Measurements from ENCODE around the gene YPEL3. TPM values are rescaled to one million over a fixed set of nuclear protein-coding genes. Genes with fewer than 3 reads are reported as not detected.
A peak's percentile ranks its signal among the peaks of the same experiment; 100 is the strongest.

Gene YPEL3
- total RNA-seq, 4 donors from 2014 or later, result 72.7 to 222 (median 154) TPM

DNA sequence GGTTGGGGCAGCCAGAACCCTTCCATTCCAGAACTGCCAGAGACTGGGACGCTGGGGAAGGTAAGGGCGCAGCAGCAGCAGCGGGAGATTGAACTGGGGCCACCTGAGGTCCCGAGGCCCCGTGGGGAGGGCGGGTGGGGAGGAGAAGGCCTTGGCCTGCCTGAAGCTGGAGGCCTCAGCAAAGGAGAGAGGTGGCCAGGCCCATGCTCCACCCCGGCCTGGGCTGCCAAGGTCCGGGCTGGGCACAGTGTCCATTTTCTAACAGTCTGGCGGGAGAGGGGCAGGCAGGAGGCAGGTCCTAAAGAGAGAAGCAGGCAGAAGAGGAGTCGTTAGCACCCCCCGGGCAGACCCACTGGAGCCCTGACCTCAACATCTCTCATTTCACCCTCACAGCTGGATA, 18.4 kb upstream of the YPEL3 start:
- H3K4me1 ChIP-seq, result peaks cover 6 to 10% (median 8%) of the 10 kb centered on the region in 4 donors
- H3K9me3 ChIP-seq, result no peaks in the 10 kb centered on the region
- no peak overlapping the region for H3K27ac ChIP-seq (replicated peaks in 1 of 4)
- H3K36me3 ChIP-seq, result peaks cover 31 to 100% (median 95%) of the 10 kb centered on the region in 4 donors
- no peak for DNase-seq (ENCODE audit: extremely low spot score)
- no peaks in the 10 kb centered on the region for H3K27me3 ChIP-seq
- no peak for TF ChIP-seq POLR2AphosphoS5 (IDR thresholded peaks at IDR 0.05)
- TF ChIP-seq, protein P1, sequence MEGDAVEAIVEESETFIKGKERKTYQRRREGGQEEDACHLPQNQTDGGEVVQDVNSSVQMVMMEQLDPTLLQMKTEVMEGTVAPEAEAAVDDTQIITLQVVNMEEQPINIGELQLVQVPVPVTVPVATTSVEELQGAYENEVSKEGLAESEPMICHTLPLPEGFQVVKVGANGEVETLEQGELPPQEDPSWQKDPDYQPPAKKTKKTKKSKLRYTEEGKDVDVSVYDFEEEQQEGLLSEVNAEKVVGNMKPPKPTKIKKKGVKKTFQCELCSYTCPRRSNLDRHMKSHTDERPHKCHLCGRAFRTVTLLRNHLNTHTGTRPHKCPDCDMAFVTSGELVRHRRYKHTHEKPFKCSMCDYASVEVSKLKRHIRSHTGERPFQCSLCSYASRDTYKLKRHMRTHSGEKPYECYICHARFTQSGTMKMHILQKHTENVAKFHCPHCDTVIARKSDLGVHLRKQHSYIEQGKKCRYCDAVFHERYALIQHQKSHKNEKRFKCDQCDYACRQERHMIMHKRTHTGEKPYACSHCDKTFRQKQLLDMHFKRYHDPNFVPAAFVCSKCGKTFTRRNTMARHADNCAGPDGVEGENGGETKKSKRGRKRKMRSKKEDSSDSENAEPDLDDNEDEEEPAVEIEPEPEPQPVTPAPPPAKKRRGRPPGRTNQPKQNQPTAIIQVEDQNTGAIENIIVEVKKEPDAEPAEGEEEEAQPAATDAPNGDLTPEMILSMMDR (IDR thresholded peaks at IDR 0.05), result no peak
- no peak for TF ChIP-seq EP300 (IDR thresholded peaks at IDR 0.05)
- TF ChIP-seq POLR2A (IDR thresholded peaks at IDR 0.05; ENCODE audit: low read depth), result no peak
- intact Hi-C loops (cut with DNase I), result no loop called here
- H3K4me3 ChIP-seq, result no peak overlapping the region
- 86% methylated on average over 10 of the region's 11 CpGs for WGBS

DNA sequence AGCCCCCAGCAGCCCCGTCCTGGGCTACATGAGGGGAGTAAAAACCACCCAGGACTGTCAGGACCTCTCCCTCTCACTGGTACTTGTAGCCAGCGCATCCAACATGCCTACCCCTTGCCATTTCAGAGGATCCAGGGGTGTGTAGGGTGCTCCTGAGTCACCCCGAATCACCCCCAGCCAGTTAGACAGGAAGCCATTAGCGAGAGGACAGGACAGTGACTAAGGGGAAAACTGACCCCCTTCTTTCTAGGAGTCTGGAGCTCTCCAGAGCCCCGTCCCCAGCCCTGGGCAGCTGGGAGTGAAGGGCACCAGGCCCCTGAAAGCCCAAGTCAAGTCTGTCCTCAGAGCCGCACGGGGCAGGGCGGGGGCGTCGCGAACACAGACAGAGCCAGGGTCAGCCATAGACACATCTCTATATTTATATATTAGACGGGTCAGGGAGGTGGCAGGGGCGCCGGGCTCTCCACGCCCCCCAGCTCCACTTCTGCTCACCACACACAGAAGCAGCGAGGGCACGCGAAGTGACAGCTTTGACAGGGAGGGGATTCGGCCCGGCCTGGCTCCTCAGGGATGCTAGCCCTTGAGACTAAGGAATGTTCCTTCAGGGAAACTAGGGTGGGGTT, 17.8 kb upstream of the YPEL3 start:
- peak overlapping the region in 1 of 4 donors; percentile 12 for H3K27ac ChIP-seq (replicated peaks in 1 of 4)
- no peaks in the 10 kb centered on the region for H3K9me3 ChIP-seq
- no peak for DNase-seq (ENCODE audit: extremely low spot score)
- no peak overlapping the region for H3K4me3 ChIP-seq
- peaks cover 6 to 10% (median 8%) of the 10 kb centered on the region in 4 donors for H3K4me1 ChIP-seq
- intact Hi-C loops (cut with DNase I), result no loop called here
- TF ChIP-seq EP300 (IDR thresholded peaks at IDR 0.05), result no peak
- no peak for TF ChIP-seq POLR2AphosphoS5 (IDR thresholded peaks at IDR 0.05)
- TF ChIP-seq, protein P1 (IDR thresholded peaks at IDR 0.05), result no peak
- TF ChIP-seq POLR2A (IDR thresholded peaks at IDR 0.05; ENCODE audit: low read depth), result no peak
- WGBS, result 91% methylated on average over 5 of the region's 20 CpGs
- H3K36me3 ChIP-seq, result peaks cover 30 to 100% (median 94%) of the 10 kb centered on the region in 4 donors
- H3K27me3 ChIP-seq, result no peaks in the 10 kb centered on the region

DNA sequence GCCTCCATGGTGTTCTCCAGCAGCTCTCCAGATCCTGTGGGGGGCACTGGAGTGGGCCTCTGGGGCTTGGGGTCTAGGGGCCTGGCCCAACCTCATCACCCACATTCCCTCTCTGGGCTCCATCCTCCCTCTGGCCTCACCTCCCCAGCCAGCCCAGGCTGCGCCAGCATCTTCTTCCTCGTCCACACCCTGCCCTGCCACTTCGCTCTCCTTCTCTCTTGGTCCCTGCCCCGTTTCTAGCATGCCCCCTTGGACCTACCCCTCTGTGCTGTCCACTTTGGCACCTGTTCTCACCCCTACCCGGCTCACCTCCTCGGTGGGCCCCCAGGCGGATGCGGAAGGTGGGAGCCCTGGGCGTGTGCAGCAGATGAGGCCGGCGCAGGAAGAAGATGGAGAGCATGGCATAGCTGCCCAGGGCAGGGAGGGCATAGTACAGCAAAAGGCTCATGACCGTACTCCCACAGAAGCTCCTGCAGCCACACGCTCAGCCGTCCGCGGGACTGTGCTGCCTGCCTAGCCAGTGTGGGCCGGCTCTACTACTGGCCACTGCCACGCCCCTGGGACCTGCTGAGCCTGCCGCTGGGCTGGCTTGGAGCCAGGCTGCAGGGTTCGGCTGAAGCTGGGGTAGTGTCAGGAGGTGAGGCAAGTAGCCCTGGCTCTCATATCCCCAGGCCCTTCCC, 17.2 kb upstream of the YPEL3 start, which contains the start of gene GDPD3:
TSS of gene GDPD3 (minus strand) at position 507 of the 680 bp plus-strand sequence. CDS start at position 448, 59 bp downstream.
- DNase-seq (ENCODE audit: extremely low spot score), result no peak
- peaks cover 25 to 100% (median 92%) of the 10 kb centered on the region in 4 donors for H3K36me3 ChIP-seq

DNA sequence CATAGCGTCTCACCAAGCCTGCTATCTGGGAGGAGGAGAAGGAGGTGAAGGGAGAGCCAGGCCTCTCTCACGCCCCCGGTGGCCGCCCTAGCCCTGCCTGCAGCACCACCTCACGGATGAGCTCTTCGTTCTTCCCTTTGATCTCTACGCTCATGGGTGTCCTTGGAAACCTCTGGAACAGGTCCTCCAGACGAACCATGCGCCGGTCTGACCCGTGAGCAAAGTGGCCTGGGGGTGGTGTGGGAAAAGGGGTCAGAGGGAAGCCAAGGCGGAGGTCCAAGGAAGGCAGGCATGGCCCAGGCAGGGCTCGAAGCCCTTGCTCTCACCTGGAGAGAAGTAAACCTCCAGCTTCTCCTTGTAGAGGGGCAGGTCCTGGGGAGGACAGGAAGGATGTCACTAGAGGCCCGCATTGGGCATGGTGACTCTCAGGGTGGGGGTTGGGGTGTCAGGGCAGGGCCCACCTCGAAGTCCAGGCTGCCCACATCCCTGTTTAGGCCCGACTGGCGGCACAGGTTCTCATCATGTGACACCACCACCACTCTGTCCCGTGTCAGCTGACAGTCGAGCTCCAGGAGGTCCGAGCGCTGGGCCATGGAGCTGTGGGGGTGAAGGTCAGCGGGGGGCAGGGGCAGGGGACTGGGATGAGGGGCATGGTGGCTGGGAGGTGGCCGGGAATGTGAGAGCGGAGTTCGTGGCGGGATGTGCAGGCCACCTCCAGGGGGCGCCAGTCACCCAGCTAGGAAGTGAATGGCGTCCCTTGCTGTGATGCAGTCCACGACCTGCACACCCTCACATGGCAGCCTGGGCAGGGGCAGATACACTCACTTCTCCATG, 16.4 kb upstream of the YPEL3 start:
- Histone ChIP-seq H3K27ac (replicated peaks in 1 of 4) (no peak overlapping the region), H3K36me3 (peaks cover 27 to 100% (median 92%) of the 10 kb centered on the region in 4 donors), H3K27me3 (no peaks in the 10 kb centered on the region), H3K9me3 (no peaks in the 10 kb centered on the region), H3K4me3 (no peak overlapping the region), H3K4me1 (peaks cover 6 to 10% (median 8%) of the 10 kb centered on the region in 4 donors)
- intact Hi-C loops (cut with DNase I), result no loop called here
- 84% methylated on average over 24 of the region's 29 CpGs for WGBS
- no peak for DNase-seq (ENCODE audit: extremely low spot score)
- no peak for TF ChIP-seq EP300 (IDR thresholded peaks at IDR 0.05)
- TF ChIP-seq POLR2AphosphoS5 (IDR thresholded peaks at IDR 0.05), result peak; percentile 2 to 18
- TF ChIP-seq, protein P1 (IDR thresholded peaks at IDR 0.05), result peak; percentile 48 to 76 (median 58)
- no peak for TF ChIP-seq POLR2A (IDR thresholded peaks at IDR 0.05; ENCODE audit: low read depth)

More for the DNA sequence above, 17.2 kb upstream of the YPEL3 start, which contains the start of gene GDPD3:
- intact Hi-C loops (cut with DNase I), result no loop called here
- TF ChIP-seq, protein P1 (IDR thresholded peaks at IDR 0.05), result no peak
- TF ChIP-seq POLR2AphosphoS5 (IDR thresholded peaks at IDR 0.05), result peak in 1 of 2 donors; percentile 3
- Histone ChIP-seq H3K27ac (replicated peaks in 1 of 4) (peak within 1 kb of the TSS in 1 of 4 donors; percentile 12), H3K9me3 (no peaks in the 10 kb centered on the region), H3K27me3 (no peaks in the 10 kb centered on the region), H3K4me1 (peaks cover 6 to 10% (median 8%) of the 10 kb centered on the region in 4 donors), H3K4me3 (no peak within 1 kb of the TSS)
- WGBS, result 94% methylated on average over 11 of the region's 20 CpGs

Measured in esophagus muscularis mucosa (tissue), 4 donors.